NB4 (cell line): ENCODE measurements around the gene MPPED1.

Experiments
- DNase-seq: peaks from one replicate; pipeline ENCODE4 v3.0.0; 2010; ENCODE audit warnings: low read depth
- H3K4me3 ChIP-seq: one replicate; pipeline ENCODE4 v1.5.1; 2011; ENCODE audit warnings: mild to moderate bottlenecking, low read depth, low read length, moderate library complexity
- CTCF ChIP-seq: IDR thresholded peaks from one replicate; pipeline ENCODE4 v1.5.1; 2012; ENCODE audit warnings: low read depth, low read length
- MAX ChIP-seq: IDR thresholded peaks from 2 replicates; pipeline ENCODE4 v1.6.1; 2011; ENCODE audit warnings: low read depth, low read length
- MYC ChIP-seq: IDR thresholded peaks from 2 replicates; pipeline ENCODE4 v1.6.1; 2011; ENCODE audit warnings: low read depth, low read length
- POLR2A ChIP-seq: IDR thresholded peaks from 2 replicates; pipeline ENCODE4 v1.6.1; 2011; ENCODE audit warnings: mild to moderate bottlenecking; ENCODE audit not compliant: insufficient read length; ENCODE audit errors: extremely low read depth

MPPED1 gene

GRCh38 chr22:43529461-43529860 is 117.6 kb downstream of the MPPED1 start:
- no peak for DNase-seq
- no peak for TF ChIP-seq POLR2A
- no peak for TF ChIP-seq MAX
- no peak for TF ChIP-seq MYC
- no peak for TF ChIP-seq CTCF
- H3K4me3 ChIP-seq = no peak overlapping the region

DNA sequence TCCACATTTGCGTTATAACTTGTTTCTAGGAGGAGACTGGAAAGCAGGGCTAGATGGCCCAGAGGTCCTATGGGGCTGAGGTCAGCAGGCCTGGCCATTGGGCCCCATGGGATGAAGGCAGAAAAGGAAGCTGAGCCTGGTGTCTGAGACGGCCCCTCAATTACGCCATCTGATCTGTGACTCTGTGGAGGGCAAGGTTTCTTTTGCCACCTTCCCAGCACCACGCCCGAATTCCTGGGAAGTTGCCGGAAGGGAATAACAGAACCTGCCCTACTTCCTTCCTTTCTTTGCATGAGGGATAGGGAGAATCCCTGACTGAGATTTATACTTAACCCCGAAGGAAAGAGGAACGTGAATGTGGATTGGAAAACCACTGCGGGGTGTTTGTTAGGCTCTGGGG is 118.1 kb downstream of the MPPED1 start:
- DNase-seq = no peak
- H3K4me3 ChIP-seq = no peak overlapping the region
- TF ChIP-seq MAX (no peak), CTCF (no peak), MYC (no peak), POLR2A (no peak)

GRCh38 chr22:43530349-43531201 is 118.8 kb downstream of the MPPED1 start:
- DNase-seq = no peak
- TF ChIP-seq CTCF (no peak), MYC (no peak), MAX (no peak), POLR2A (no peak)
- no peak overlapping the region for H3K4me3 ChIP-seq

- no peak for TF ChIP-seq MYC
- TF ChIP-seq MAX = no peak
- no peak for TF ChIP-seq CTCF
- TF ChIP-seq POLR2A = no peak
- DNase-seq = no peak
Observed at GRCh38 chr22:43531651-43532050, 119.8 kb downstream of the MPPED1 start.

GRCh38 chr22:43532301-43533155 is 120.7 kb downstream of the MPPED1 start:
- no peak overlapping the region for H3K4me3 ChIP-seq
- no peak for DNase-seq
- TF ChIP-seq MYC (no peak), MAX (no peak), CTCF (no peak), POLR2A (no peak)

More at GRCh38 chr22:43531651-43532050, 119.8 kb downstream of the MPPED1 start:
- no peak overlapping the region for H3K4me3 ChIP-seq
